NT2/D1 (cell line): ENCODE results near the gene SH3RF2.

ENCODE experiments used
- DNase-seq: peaks from one replicate; pipeline ENCODE4 v3.0.0-alpha.2; 2011; ENCODE audit warnings: low read depth, low spot score
- H3K27me3 ChIP-seq: 2 replicates; pipeline ENCODE4 v1.6.0; 2011; ENCODE audit warnings: mild to moderate bottlenecking; ENCODE audit not compliant: insufficient read length, insufficient read depth
- H3K36me3 ChIP-seq: 2 replicates; pipeline ENCODE4 v1.6.1; 2011; ENCODE audit warnings: mild to moderate bottlenecking, low read length, mixed read lengths; ENCODE audit not compliant: insufficient read depth, insufficient read length
- H3K4me1 ChIP-seq: 2 replicates; pipeline ENCODE4 v1.5.1; 2011; ENCODE audit not compliant: insufficient read depth, insufficient read length
- H3K4me3 ChIP-seq: 2 replicates; pipeline ENCODE4 v1.5.1; 2011; ENCODE audit warnings: low read depth; ENCODE audit not compliant: insufficient read length
- H3K9ac ChIP-seq: 2 replicates; pipeline ENCODE4 v1.6.0; 2011; ENCODE audit warnings: low read depth; ENCODE audit not compliant: insufficient read length
- H3K9me3 ChIP-seq: 2 replicates; pipeline ENCODE4 v1.5.1; 2011; ENCODE audit warnings: mild to moderate bottlenecking, low read length; ENCODE audit not compliant: insufficient read depth
- SUZ12 ChIP-seq: IDR thresholded peaks from 2 replicates; pipeline ENCODE4 v1.6.1; 2011; ENCODE audit not compliant: insufficient read length, insufficient read depth; ENCODE audit errors: extremely low read depth
- YY1 ChIP-seq: IDR thresholded peaks from 2 replicates; pipeline ENCODE4 v1.6.1; 2011; ENCODE audit not compliant: insufficient read length, insufficient read depth
- ZNF274 ChIP-seq: IDR thresholded peaks from 2 replicates; pipeline ENCODE4 v1.6.1; 2011; ENCODE audit warnings: mild to moderate bottlenecking, low read depth, low read length

The SH3RF2 gene

DNA sequence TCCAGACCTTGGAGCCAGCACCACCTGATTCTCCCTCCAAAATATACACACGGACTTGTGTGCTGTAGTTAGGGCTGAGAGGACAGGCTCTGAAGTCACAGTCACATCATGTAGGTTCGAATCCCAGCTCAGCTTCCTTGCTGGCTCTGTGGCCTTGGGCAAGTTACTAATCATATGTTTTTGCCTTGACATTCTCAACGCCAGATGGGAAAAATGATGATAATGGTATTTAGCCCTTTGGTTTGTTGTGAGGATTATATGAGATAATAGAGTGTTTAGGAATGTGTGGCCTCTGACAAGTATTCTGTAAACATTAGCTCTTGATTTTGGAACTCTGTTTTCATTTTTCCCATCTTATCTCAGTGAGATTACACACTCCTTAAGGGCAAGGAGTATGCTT is 96.5 kb downstream of the SH3RF2 start:
- H3K4me3 ChIP-seq, result no peak overlapping the region
- no peaks in the 10 kb centered on the region for H3K27me3 ChIP-seq
- H3K9ac ChIP-seq, result no peak overlapping the region
- H3K36me3 ChIP-seq, result no peaks in the 10 kb centered on the region
- H3K9me3 ChIP-seq, result no peaks in the 10 kb centered on the region
- no peaks in the 10 kb centered on the region for H3K4me1 ChIP-seq
- TF ChIP-seq SUZ12 (no peak), ZNF274 (no peak), YY1 (no peak)
- DNase-seq, result no peak

GRCh38 chr5:146034127-146034526 is 97.7 kb downstream of the SH3RF2 start:
- no peak for TF ChIP-seq ZNF274
- no peak for TF ChIP-seq SUZ12
- TF ChIP-seq YY1, result no peak
- H3K27me3 ChIP-seq, result no peaks in the 10 kb centered on the region
- DNase-seq, result no peak

GRCh38 chr5:146034605-146035004 is 98.2 kb downstream of the SH3RF2 start:
- Histone ChIP-seq H3K36me3 (no peaks in the 10 kb centered on the region), H3K27me3 (no peaks in the 10 kb centered on the region), H3K4me3 (no peak overlapping the region), H3K9me3 (no peaks in the 10 kb centered on the region), H3K4me1 (no peaks in the 10 kb centered on the region), H3K9ac (no peak overlapping the region)
- TF ChIP-seq ZNF274, result no peak
- no peak for TF ChIP-seq YY1
- no peak for TF ChIP-seq SUZ12
- DNase-seq, result no peak

More at GRCh38 chr5:146034127-146034526, 97.7 kb downstream of the SH3RF2 start:
- no peaks in the 10 kb centered on the region for H3K9me3 ChIP-seq
- H3K4me1 ChIP-seq, result no peaks in the 10 kb centered on the region
- H3K4me3 ChIP-seq, result no peak overlapping the region
- H3K36me3 ChIP-seq, result no peaks in the 10 kb centered on the region
- H3K9ac ChIP-seq, result no peak overlapping the region

DNA sequence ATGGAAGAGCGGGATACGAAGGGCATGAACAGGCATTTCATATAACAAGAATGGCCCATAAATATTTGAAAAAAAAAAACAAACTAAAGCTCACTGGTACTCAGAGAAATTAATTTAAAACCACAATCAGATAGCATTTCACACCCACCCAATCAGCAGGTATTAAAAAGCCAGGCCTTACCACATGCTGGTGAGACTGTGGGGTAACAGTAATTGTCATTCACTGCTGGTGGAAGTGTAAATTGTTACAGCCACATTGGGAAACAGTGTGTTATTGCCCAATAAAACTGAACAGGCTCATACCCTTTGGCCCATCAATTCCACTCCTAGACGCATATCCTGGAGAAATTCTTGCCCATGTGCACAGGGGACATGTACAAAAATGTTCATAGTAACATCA is 103.0 kb downstream of the SH3RF2 start:
- H3K9me3 ChIP-seq, result no peaks in the 10 kb centered on the region
- no peaks in the 10 kb centered on the region for H3K4me1 ChIP-seq
- no peak overlapping the region for H3K9ac ChIP-seq
- no peak for TF ChIP-seq ZNF274
- TF ChIP-seq YY1, result no peak
- TF ChIP-seq SUZ12, result no peak
- DNase-seq, result no peak
- H3K4me3 ChIP-seq, result no peak overlapping the region
- H3K36me3 ChIP-seq, result no peaks in the 10 kb centered on the region
- H3K27me3 ChIP-seq, result no peaks in the 10 kb centered on the region

- no peak for DNase-seq
- H3K9ac ChIP-seq, result no peak overlapping the region
Observed at GRCh38 chr5:146040527-146040926, 104.1 kb downstream of the SH3RF2 start.

GRCh38 chr5:146041180-146041789 is 104.9 kb downstream of the SH3RF2 start:
- H3K4me3 ChIP-seq, result no peak overlapping the region
- H3K9me3 ChIP-seq, result no peaks in the 10 kb centered on the region
- no peaks in the 10 kb centered on the region for H3K4me1 ChIP-seq
- no peaks in the 10 kb centered on the region for H3K36me3 ChIP-seq
- H3K9ac ChIP-seq, result no peak overlapping the region
- no peak for DNase-seq
- no peak for TF ChIP-seq YY1
- no peak for TF ChIP-seq ZNF274
- no peak for TF ChIP-seq SUZ12
- H3K27me3 ChIP-seq, result no peaks in the 10 kb centered on the region

More at GRCh38 chr5:146040527-146040926, 104.1 kb downstream of the SH3RF2 start:
- Histone ChIP-seq H3K27me3 (no peaks in the 10 kb centered on the region), H3K4me1 (no peaks in the 10 kb centered on the region), H3K4me3 (no peak overlapping the region), H3K36me3 (no peaks in the 10 kb centered on the region), H3K9me3 (no peaks in the 10 kb centered on the region)
- TF ChIP-seq ZNF274 (no peak), YY1 (no peak), SUZ12 (no peak)

DNA sequence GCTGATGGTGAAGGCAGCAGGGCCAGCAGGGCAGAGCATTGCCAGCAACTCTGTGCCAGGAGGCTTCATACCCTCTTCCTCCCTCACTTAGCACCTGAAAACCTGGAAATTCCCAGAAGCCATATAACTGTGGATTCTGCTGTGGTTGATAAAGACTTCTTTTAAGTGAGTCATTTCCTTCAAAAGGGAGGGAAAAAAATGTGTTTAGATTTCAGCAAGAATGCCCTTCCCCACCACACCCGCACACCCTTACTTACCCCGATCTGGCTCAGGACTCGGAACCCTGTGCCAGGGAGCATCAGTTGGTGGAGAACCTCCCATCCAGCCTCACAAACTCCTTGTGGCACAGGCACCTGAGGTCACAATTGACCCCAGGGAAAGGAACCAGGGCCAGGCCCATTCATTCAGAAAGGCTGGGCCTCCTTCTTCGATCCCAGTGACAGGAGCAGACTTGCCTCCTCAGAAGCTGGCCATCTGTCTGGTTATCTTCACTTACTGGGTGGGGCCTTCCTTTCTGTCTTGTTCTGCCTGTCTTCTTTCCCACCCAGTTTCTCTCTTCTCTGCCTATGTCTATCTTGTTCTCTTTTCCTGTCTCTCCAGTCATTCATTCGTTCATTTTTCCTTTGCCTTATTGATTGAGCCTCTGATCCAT is 106.4 kb downstream of the SH3RF2 start:
- Histone ChIP-seq H3K9me3 (no peaks in the 10 kb centered on the region), H3K27me3 (no peaks in the 10 kb centered on the region), H3K9ac (no peak overlapping the region), H3K4me1 (no peaks in the 10 kb centered on the region), H3K4me3 (no peak overlapping the region), H3K36me3 (no peaks in the 10 kb centered on the region)
- no peak for DNase-seq
- TF ChIP-seq SUZ12 (no peak), YY1 (no peak), ZNF274 (no peak)
